ENCODE results near the gene ANKK1.

GRCh38 chr11:113435190-113435968 is 47.8 kb downstream of the ANKK1 start:
- TF ChIP-seq CTCF (IDR thresholded peaks at IDR 0.05; ENCODE audit: low read depth, low read length) (no peak), POLR2A (IDR thresholded peaks at IDR 0.05; ENCODE audit: extremely low read depth, insufficient read length) (no peak), MAX (IDR thresholded peaks at IDR 0.05; ENCODE audit: low read depth, low read length) (no peak), MYC (IDR thresholded peaks at IDR 0.05; ENCODE audit: low read depth, low read length) (no peak)

Measured in NB4 (cell line).